HEK293 (cell line): ENCODE data around the gene SMARCA2.

Source experiments
- BCL11A ChIP-seq: fragments of 450-650 bp; formaldehyde crosslinking; IDR thresholded peaks from 2 replicates; pipeline ENCODE4 v1.5.1; 2016; ENCODE audit warnings: low read depth, missing biosample characterization, missing genetic modification characterization
- CTCF ChIP-seq: fragments of 450-650 bp; formaldehyde crosslinking; IDR thresholded peaks from 2 replicates; pipeline ENCODE4 v1.5.1; 2016; ENCODE audit warnings: missing biosample characterization, missing genetic modification characterization
- HOXD13 ChIP-seq: sonication (generic); formaldehyde crosslinking; IDR thresholded peaks from 2 replicates; pipeline ENCODE4 v1.8.0; 2022; ENCODE audit warnings: missing genetic modification reagents, borderline replicate concordance
- KLF7 ChIP-seq: fragments of 450-650 bp; formaldehyde crosslinking; IDR thresholded peaks from 2 replicates; pipeline ENCODE4 v1.5.1; 2016; ENCODE audit warnings: missing biosample characterization, missing genetic modification characterization, borderline replicate concordance
- MZF1 ChIP-seq: fragments of 450-650 bp; formaldehyde crosslinking; IDR thresholded peaks from 2 replicates; pipeline ENCODE4 v1.5.1; 2017; ENCODE audit warnings: missing biosample characterization, missing genetic modification characterization, borderline replicate concordance
- OSR2 ChIP-seq: fragments of 450-650 bp; formaldehyde crosslinking; IDR thresholded peaks from 2 replicates; pipeline ENCODE4 v1.5.1; 2016; ENCODE audit warnings: missing biosample characterization, missing genetic modification characterization
- OVOL3 ChIP-seq: fragments of 450-650 bp; formaldehyde crosslinking; IDR thresholded peaks from 2 replicates; pipeline ENCODE4 v1.5.1; 2016; ENCODE audit warnings: missing biosample characterization, missing genetic modification characterization
- PRDM4 ChIP-seq: fragments of 450-650 bp; formaldehyde crosslinking; IDR thresholded peaks from 2 replicates; pipeline ENCODE4 v1.5.1; 2017; ENCODE audit warnings: missing biosample characterization, missing genetic modification characterization
- RBAK ChIP-seq: fragments of 450-650 bp; formaldehyde crosslinking; IDR thresholded peaks from 2 replicates; pipeline ENCODE4 v1.5.1; 2016; ENCODE audit warnings: missing biosample characterization, missing genetic modification characterization
- ZBTB48 ChIP-seq: fragments of 450-650 bp; formaldehyde crosslinking; IDR thresholded peaks from 2 replicates; pipeline ENCODE4 v1.5.1; 2016; ENCODE audit warnings: missing biosample characterization, missing genetic modification characterization
- ZEB2 ChIP-seq: fragments of 450-650 bp; formaldehyde crosslinking; IDR thresholded peaks from 2 replicates; pipeline ENCODE4 v1.5.1; 2016; ENCODE audit warnings: missing biosample characterization, missing genetic modification characterization
- ZNF16 ChIP-seq: fragments of 450-650 bp; formaldehyde crosslinking; IDR thresholded peaks from 2 replicates; pipeline ENCODE4 v1.5.1; 2016; ENCODE audit warnings: low read depth, missing biosample characterization, missing genetic modification characterization
- ZNF239 ChIP-seq: fragments of 450-650 bp; formaldehyde crosslinking; IDR thresholded peaks from 2 replicates; pipeline ENCODE4 v1.5.1; 2016; ENCODE audit warnings: missing biosample characterization, missing genetic modification characterization
- ZNF324 ChIP-seq: fragments of 450-650 bp; formaldehyde crosslinking; IDR thresholded peaks from 2 replicates; pipeline ENCODE4 v1.5.1; 2016; ENCODE audit warnings: missing biosample characterization, missing genetic modification characterization
- ZNF354C ChIP-seq: fragments of 450-650 bp; formaldehyde crosslinking; IDR thresholded peaks from 2 replicates; pipeline ENCODE4 v1.5.1; 2016; ENCODE audit warnings: missing biosample characterization, missing genetic modification characterization, low read depth, borderline replicate concordance
- ZNF362 ChIP-seq: fragments of 450-650 bp; formaldehyde crosslinking; IDR thresholded peaks from 2 replicates; pipeline ENCODE4 v1.5.1; 2016; ENCODE audit warnings: missing biosample characterization, missing genetic modification characterization
- ZNF394 ChIP-seq: fragments of 450-650 bp; formaldehyde crosslinking; IDR thresholded peaks from 2 replicates; pipeline ENCODE4 v1.5.1; 2016; ENCODE audit warnings: missing biosample characterization, missing genetic modification characterization, mild to moderate bottlenecking, moderate library complexity, borderline replicate concordance
- ZNF449 ChIP-seq: fragments of 450-650 bp; formaldehyde crosslinking; IDR thresholded peaks from 2 replicates; pipeline ENCODE4 v1.5.1; 2017; ENCODE audit warnings: missing biosample characterization, mild to moderate bottlenecking, missing genetic modification characterization, moderate library complexity
- ZNF514 ChIP-seq: fragments of 450-650 bp; formaldehyde crosslinking; IDR thresholded peaks from 2 replicates; pipeline ENCODE4 v1.5.1; 2016; ENCODE audit warnings: missing biosample characterization, missing genetic modification characterization
- ZNF549 ChIP-seq: fragments of 450-650 bp; IDR thresholded peaks from 2 replicates; pipeline ENCODE4 v1.5.1; 2018; ENCODE audit warnings: missing biosample characterization, missing genetic modification characterization, mild to moderate bottlenecking, inconsistent platforms, moderate library complexity
- ZNF580 ChIP-seq: fragments of 450-650 bp; formaldehyde crosslinking; IDR thresholded peaks from 2 replicates; pipeline ENCODE4 v1.5.1; 2016; ENCODE audit warnings: missing biosample characterization, missing genetic modification characterization
- ZNF624 ChIP-seq: fragments of 450-650 bp; formaldehyde crosslinking; IDR thresholded peaks from 2 replicates; pipeline ENCODE4 v1.5.1; 2017; ENCODE audit warnings: missing biosample characterization, missing genetic modification characterization
- ZNF626 ChIP-seq: fragments of 450-650 bp; sonication (Bioruptor Pico); formaldehyde crosslinking; IDR thresholded peaks from 2 replicates; pipeline ENCODE4 v1.5.1; 2018; ENCODE audit warnings: missing biosample characterization, missing genetic modification characterization, inconsistent platforms
- ZNF639 ChIP-seq: fragments of 450-650 bp; formaldehyde crosslinking; IDR thresholded peaks from 2 replicates; pipeline ENCODE4 v1.5.1; 2016; ENCODE audit warnings: missing biosample characterization, missing genetic modification characterization
- ZNF660 ChIP-seq: fragments of 450-650 bp; IDR thresholded peaks from 2 replicates; pipeline ENCODE4 v1.5.1; 2018; ENCODE audit warnings: missing biosample characterization, mild to moderate bottlenecking, missing genetic modification characterization
- ZNF670 ChIP-seq: fragments of 450-650 bp; formaldehyde crosslinking; IDR thresholded peaks from 2 replicates; pipeline ENCODE4 v1.5.1; 2016; ENCODE audit warnings: missing biosample characterization, missing genetic modification characterization, low read depth
- ZNF677 ChIP-seq: fragments of 450-650 bp; IDR thresholded peaks from 2 replicates; pipeline ENCODE4 v1.5.0; 2018; ENCODE audit warnings: missing biosample characterization, mild to moderate bottlenecking, missing genetic modification characterization, moderate library complexity
- ZNF785 ChIP-seq: fragments of 450-650 bp; formaldehyde crosslinking; IDR thresholded peaks from 2 replicates; pipeline ENCODE4 v1.5.1; 2016; ENCODE audit warnings: missing biosample characterization, missing genetic modification characterization
- ZSCAN4 ChIP-seq: fragments of 450-650 bp; formaldehyde crosslinking; IDR thresholded peaks from 2 replicates; pipeline ENCODE4 v1.5.1; 2017; ENCODE audit warnings: missing biosample characterization, missing genetic modification characterization

The SMARCA2 gene

GRCh38 chr9:2015581-2016407, 647 bp downstream of the SMARCA2 start (continued):
- TF ChIP-seq ZSCAN4 (tag by site-specific recombination), result no peak
- no peak for TF ChIP-seq ZNF670 (tag by site-specific recombination)
- TF ChIP-seq ZNF239, result no peak
- no peak for TF ChIP-seq KLF7 (tag by site-specific recombination)
- TF ChIP-seq ZNF785, result no peak
- 0 out of 2 replicates have a peak, but pooled peaks have one; percentile 9 for TF ChIP-seq OSR2 (tag by site-specific recombination)
- no peak for TF ChIP-seq ZNF324
- no peak for TF ChIP-seq ZNF660 (tag by site-specific recombination)
- TF ChIP-seq PRDM4 (tag by site-specific recombination), result no peak
- TF ChIP-seq ZEB2 (tag by site-specific recombination), result peak; percentile 23; the same call in 1 of the 2 replicates
- TF ChIP-seq HOXD13 (CRISPR knock-in tag), result no peak
- no peak for TF ChIP-seq ZNF626
- TF ChIP-seq MZF1 (tag by site-specific recombination), result no peak
- no peak for TF ChIP-seq ZNF449 (tag by site-specific recombination)
- TF ChIP-seq BCL11A (tag by site-specific recombination), result no peak
- TF ChIP-seq OVOL3 (tag by site-specific recombination), result no peak
- no peak; the same call in 1 of the 2 replicates for TF ChIP-seq ZBTB48 (tag by site-specific recombination)
- no peak for TF ChIP-seq ZNF354C (tag by site-specific recombination)
- TF ChIP-seq CTCF, result no peak
- no peak for TF ChIP-seq RBAK (tag by site-specific recombination)
- TF ChIP-seq ZNF639, result no peak
- no peak for TF ChIP-seq ZNF16 (tag by site-specific recombination)
- no peak for TF ChIP-seq ZNF624 (tag by site-specific recombination)
- no peak for TF ChIP-seq ZNF394
- TF ChIP-seq ZNF549, result no peak
- TF ChIP-seq ZNF514 (tag by site-specific recombination), result no peak
- no peak for TF ChIP-seq ZNF677 (tag by site-specific recombination)
- no peak for TF ChIP-seq ZNF580 (tag by site-specific recombination)
- no peak for TF ChIP-seq ZNF362
